Panc1 (cell line): ENCODE results near the gene ATP2B2. TPM values are rescaled to one million over a fixed set of nuclear protein-coding genes. Genes with fewer than 3 reads are reported as not detected.

Source experiments
- ATAC-seq: fragments of 200-7000 bp; cut with Tn5 transposase; 2 replicates; pipeline ENCODE4 v1.9.1; 2020; ENCODE audit warnings: mild to moderate bottlenecking, moderate library complexity
- BruUV-seq: library from RNA; stranded (reverse); fragments of 400-500 nt; replicated peaks from 2 replicates; lab custom pipeline; 2021; lab: Mats Ljungman, UMichigan
- CTCF ChIA-PET: fragments of 300-600 bp; sonication (Branson Sonifier 250); formaldehyde crosslinking; loops from one replicate; lab custom pipeline; 2022; ENCODE audit warnings: antibody characterized with exemption; lab: Charles Lee
- POLR2A ChIA-PET: fragments of 300-600 bp; sonication (Branson Sonifier 250); formaldehyde crosslinking; loops from one replicate; lab custom pipeline; 2022; ENCODE audit warnings: antibody characterized with exemption; lab: Charles Lee
- DNase-seq: peaks from one replicate; pipeline ENCODE4 v3.0.0-alpha.2; 2010; ENCODE audit warnings: low read depth, low spot score
- H3K27ac ChIP-seq: 2 replicates; pipeline ENCODE4 v1.5.1; 2011; ENCODE audit warnings: mild to moderate bottlenecking, low read length, inconsistent platforms
- H3K27me3 ChIP-seq: fragments of 200-500 bp; sonication (Bioruptor generic); 2 replicates; pipeline ENCODE4 v1.6.0; 2014; ENCODE audit warnings: low read length, inconsistent platforms; ENCODE audit not compliant: control insufficient read depth, insufficient read depth
- H3K36me3 ChIP-seq: fragments of 200-500 bp; sonication (Bioruptor generic); 2 replicates; pipeline ENCODE4 v1.5.1; 2014; ENCODE audit warnings: inconsistent platforms, mild to moderate bottlenecking, low read length, moderate library complexity; ENCODE audit not compliant: control insufficient read depth, insufficient read depth
- H3K4me1 ChIP-seq: 2 replicates; pipeline ENCODE4 v1.5.1; 2011; ENCODE audit warnings: inconsistent platforms, mild to moderate bottlenecking, low read length, moderate library complexity; ENCODE audit not compliant: control insufficient read depth, insufficient read depth
- H3K4me3 ChIP-seq, 2 experiments: 2 replicates each; pipeline ENCODE4 v1.5.1; 2011 to 2012; ENCODE audit warnings: low read depth in 2 of 2, low read length in 2 of 2, mild to moderate bottlenecking in 2 of 2, inconsistent platforms in 1 of 2, moderate library complexity in 1 of 2
- H3K9me3 ChIP-seq: fragments of 200-500 bp; sonication (Bioruptor generic); 2 replicates; pipeline ENCODE4 v1.5.1; 2014; ENCODE audit warnings: low read depth, mild to moderate bottlenecking, inconsistent platforms, low read length, moderate library complexity; ENCODE audit not compliant: control insufficient read depth, insufficient read depth
- CTCF ChIP-seq: fragments of 450-650 bp; IDR thresholded peaks from 2 replicates; pipeline ENCODE4 v1.5.1; 2017; ENCODE audit warnings: mild to moderate bottlenecking
- POLR2AphosphoS5 ChIP-seq: IDR thresholded peaks from 2 replicates; pipeline ENCODE4 v1.6.1; 2012; ENCODE audit warnings: mild to moderate bottlenecking, low read depth, low read length, moderate library complexity
- REST ChIP-seq, 2 experiments: IDR thresholded peaks; 2 replicates each; pipeline ENCODE4 v1.6.1; 2011 to 2012; ENCODE audit warnings: low read depth in 2 of 2, control low read depth in 1 of 2, low read length in 1 of 2, mild to moderate bottlenecking in 1 of 2, moderate library complexity in 1 of 2; ENCODE audit not compliant: insufficient read depth in 1 of 2
- SIN3A ChIP-seq: IDR thresholded peaks from 2 replicates; pipeline ENCODE4 v1.6.1; 2012; ENCODE audit warnings: low read depth, mild to moderate bottlenecking, low read length, moderate library complexity, borderline replicate concordance; ENCODE audit not compliant: insufficient read depth
- TCF7L2 ChIP-seq: IDR thresholded peaks from 2 replicates; pipeline ENCODE4 v1.6.1; 2011; ENCODE audit warnings: mild to moderate bottlenecking, low read depth, low read length, inconsistent platforms
- in situ Hi-C: cut with HindIII; loops from 2 replicates; pipeline ENCODE4 v1.10.0; 2016; ENCODE audit warnings: low sequenced_read_pairs, low pct_unique_long_range_greater_than_20kb
- intact Hi-C: fragments of 100-400 bp; cut with micrococcal nuclease; formaldehyde crosslinking; loops from one replicate; pipeline ENCODE4 v1.10.0; 2022; ENCODE audit not compliant: unreplicated experiment
- total RNA-seq: library from RNA; stranded (reverse); gene quantifications from one replicate; pipeline ENCODE4 v1.2.1, GENCODE V29; 2021; ENCODE audit not compliant: unreplicated experiment

The ATP2B2 gene
- total RNA-seq, 1 experiment from 2014 or later, result not detected

GRCh38 chr3:10289077-10289476, 216.3 kb downstream of the ATP2B2 start:
- intact Hi-C loops (no loop called here), in situ Hi-C loops (no loop called here)
- Histone ChIP-seq H3K4me1 (no peaks in the 10 kb centered on the region), H3K9me3 (no peaks in the 10 kb centered on the region), H3K27ac (no peak overlapping the region), H3K27me3 (no peaks in the 10 kb centered on the region), H3K36me3 (peaks cover 2% of the 10 kb centered on the region; the same call in 1 of the 2 replicates), H3K4me3 (no peak overlapping the region)
- CTCF ChIA-PET, result no interaction called here
- DNase-seq, result no peak
- POLR2A ChIA-PET, result no interaction called here
- ATAC-seq, result no peak
- no TSS peak for BruUV-seq
- TF ChIP-seq TCF7L2, result no peak
- no peak for TF ChIP-seq CTCF
- TF ChIP-seq POLR2AphosphoS5, result no peak
- TF ChIP-seq REST (IDR thresholded peaks at IDR 0.05; ENCODE audit: insufficient read depth in 1 of 2, low read depth in 2 of 2, low read length in 1 of 2), result no peak
- TF ChIP-seq SIN3A, result no peak

- no peaks in the 10 kb centered on the region for H3K9me3 ChIP-seq
- POLR2A ChIA-PET, result no interaction called here
- CTCF ChIA-PET, result no interaction called here
- DNase-seq, result no peak
- in situ Hi-C loops, result no loop called here
- H3K4me1 ChIP-seq, result no peaks in the 10 kb centered on the region
- H3K27ac ChIP-seq, result no peak overlapping the region
- H3K27me3 ChIP-seq, result no peaks in the 10 kb centered on the region
- intact Hi-C loops, result no loop called here
- H3K4me3 ChIP-seq, result no peak overlapping the region
- peaks cover 2% of the 10 kb centered on the region; the same call in 1 of the 2 replicates for H3K36me3 ChIP-seq
- no peak for ATAC-seq
- BruUV-seq, result no TSS peak
- no peak for TF ChIP-seq TCF7L2
- TF ChIP-seq REST (IDR thresholded peaks at IDR 0.05; ENCODE audit: insufficient read depth in 1 of 2, low read depth in 2 of 2, low read length in 1 of 2), result no peak
- TF ChIP-seq CTCF, result no peak
- TF ChIP-seq SIN3A, result no peak
- no peak for TF ChIP-seq POLR2AphosphoS5
These were observed 216.8 kb downstream of the ATP2B2 start for GRCh38 chr3:10288575-10288960.
